K562 (cell line): ENCODE measurements around the gene SGK1. TPM values are rescaled to one million over a fixed set of nuclear protein-coding genes. Genes with fewer than 3 reads are reported as not detected.

Experiments used
- KHSRP ChIP-seq: fragments of 450-650 bp; IDR thresholded peaks from 2 replicates; pipeline ENCODE4 v1.6.1; 2017
- NR2C1 ChIP-seq, 2 experiments: fragments of 450-650 bp; IDR thresholded peaks; 2 replicates each; pipeline ENCODE4 v1.6.1; 2017; ENCODE audit warnings: mild to moderate bottlenecking in 2 of 2, antibody characterized with exemption in 1 of 2, inconsistent platforms in 1 of 2, missing compliant biosample characterization in 1 of 2, missing genetic modification characterization in 1 of 2
- SMARCA4 ChIP-seq: fragments of 450-650 bp; IDR thresholded peaks from 2 replicates; pipeline ENCODE4 v1.6.1; 2016
- polyA plus RNA-seq, 8 experiments: library from polyadenylated mRNA; depleted of rRNA in 4 of 8; stranded (reverse) in 5 of 8; unstranded in 3 of 8; fragments of >200 nt; fragmentation: Nextera tagmentation in 2 of 8; fragmentation: Illumina TruSeq in 1 of 8; extraction: Ambion mirVana in 2 of 8; extraction: Trizol in 1 of 8; gene quantifications; 2 replicates each; pipeline versions ENCODE4 v1.2.1 to v1.2.3, GENCODE V29; 2011 to 2014; ENCODE audit warnings: inconsistent platforms in 1 of 8, missing spikeins in 1 of 8
- total RNA-seq, 7 experiments: library from RNA; depleted of rRNA in 6 of 7; stranded (reverse); fragments of >200 nt in 6 of 7; fragmentation: Illumina TruSeq in 2 of 7; extraction: Trizol in 2 of 7; gene quantifications; 2 replicates each; pipeline versions ENCODE4 v1.2.1 to v1.2.3, GENCODE V29; 2011 to 2021; ENCODE audit warnings: low replicate concordance in 1 of 7
- TF ChIP-seq, protein P1 (sequence below): sonication (generic); formaldehyde crosslinking; IDR thresholded peaks from 2 replicates; pipeline ENCODE4 v1.8.1; 2023; ENCODE audit warnings: mild to moderate bottlenecking, missing genetic modification reagents
- TF ChIP-seq, protein P2 (sequence below), 2 experiments: fragments of 250-450 bp in 1 of 2; fragments of 450-650 bp in 1 of 2; sonication (Bioruptor Pico) in 1 of 2; IDR thresholded peaks; 2 replicates each; pipeline versions ENCODE4 v1.6.1 to v1.8.0; 2016 to 2021; ENCODE audit warnings: mild to moderate bottlenecking in 2 of 2, moderate library complexity in 2 of 2, missing compliant biosample characterization in 1 of 2, missing genetic modification characterization in 1 of 2

Gene SGK1
- total and polyA plus RNA-seq, 9 of the 15 experiments (the other 6 are each of a cell fraction or from before 2014, with no cell fraction given): 3.5 to 7.2 (median 3.9) TPM

- TF ChIP-seq, protein P1, sequence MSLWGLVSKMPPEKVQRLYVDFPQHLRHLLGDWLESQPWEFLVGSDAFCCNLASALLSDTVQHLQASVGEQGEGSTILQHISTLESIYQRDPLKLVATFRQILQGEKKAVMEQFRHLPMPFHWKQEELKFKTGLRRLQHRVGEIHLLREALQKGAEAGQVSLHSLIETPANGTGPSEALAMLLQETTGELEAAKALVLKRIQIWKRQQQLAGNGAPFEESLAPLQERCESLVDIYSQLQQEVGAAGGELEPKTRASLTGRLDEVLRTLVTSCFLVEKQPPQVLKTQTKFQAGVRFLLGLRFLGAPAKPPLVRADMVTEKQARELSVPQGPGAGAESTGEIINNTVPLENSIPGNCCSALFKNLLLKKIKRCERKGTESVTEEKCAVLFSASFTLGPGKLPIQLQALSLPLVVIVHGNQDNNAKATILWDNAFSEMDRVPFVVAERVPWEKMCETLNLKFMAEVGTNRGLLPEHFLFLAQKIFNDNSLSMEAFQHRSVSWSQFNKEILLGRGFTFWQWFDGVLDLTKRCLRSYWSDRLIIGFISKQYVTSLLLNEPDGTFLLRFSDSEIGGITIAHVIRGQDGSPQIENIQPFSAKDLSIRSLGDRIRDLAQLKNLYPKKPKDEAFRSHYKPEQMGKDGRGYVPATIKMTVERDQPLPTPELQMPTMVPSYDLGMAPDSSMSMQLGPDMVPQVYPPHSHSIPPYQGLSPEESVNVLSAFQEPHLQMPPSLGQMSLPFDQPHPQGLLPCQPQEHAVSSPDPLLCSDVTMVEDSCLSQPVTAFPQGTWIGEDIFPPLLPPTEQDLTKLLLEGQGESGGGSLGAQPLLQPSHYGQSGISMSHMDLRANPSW (CRISPR knock-in tag): no peak
- TF ChIP-seq SMARCA4: no peak
- TF ChIP-seq KHSRP: no peak
- TF ChIP-seq, protein P2, sequence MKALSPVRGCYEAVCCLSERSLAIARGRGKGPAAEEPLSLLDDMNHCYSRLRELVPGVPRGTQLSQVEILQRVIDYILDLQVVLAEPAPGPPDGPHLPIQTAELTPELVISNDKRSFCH (CRISPR knock-in tag; IDR thresholded peaks at IDR 0.05): no peak
- TF ChIP-seq, protein P2 (tag; IDR thresholded peaks at IDR 0.05): peak; percentile 85
- TF ChIP-seq NR2C1 (IDR thresholded peaks at IDR 0.05): no peak
- TF ChIP-seq NR2C1 (tag; IDR thresholded peaks at IDR 0.05): peak; percentile 38; the same call in 1 of the 2 replicates
These were observed 29.2 kb downstream of the SGK1 start (continued) for GRCh38 chr6:134288538-134289203.
